Right lobe of liver (tissue), 6 donors: Measurements from ENCODE around the gene ZNF511. TPM values are rescaled to one million over a fixed set of nuclear protein-coding genes. Genes with fewer than 3 reads are reported as not detected.
"Not testable (repeated sequence)": the region's sequence is repeated elsewhere in the genome, so short reads cannot be mapped to it uniquely, and the experiment has no call there.

Experiments
- ATAC-seq, 4 donors: fragments of 200-7000 bp; cut with Tn5 transposase; one replicate each; pipeline ENCODE4 v1.9.1; 2020; ENCODE audit warnings: mild to moderate bottlenecking in 4 of 4, moderate library complexity in 4 of 4
- DNase-seq, 3 donors: peaks; one replicate each; pipeline ENCODE4 v3.0.0-alpha.2; 2020
- H3K27ac ChIP-seq, 3 donors: fragments of 200-600 bp; one replicate each; pipeline ENCODE4 v1.8.0; 2022
- H3K27me3 ChIP-seq, 2 donors: fragments of 200-600 bp; one replicate each; pipeline ENCODE4 v1.8.0; 2022
- H3K36me3 ChIP-seq, 4 donors: fragments of 200-600 bp; sonication (generic) in 1 of 4; one replicate each; pipeline versions ENCODE4 v1.5.1 to v1.8.0; 2017 to 2022; ENCODE audit warnings: control low read depth in 1 of 4
- H3K4me1 ChIP-seq, 4 donors: fragments of 200-600 bp; sonication (generic) in 1 of 4; one replicate each; pipeline versions ENCODE4 v1.5.1 to v1.8.0; 2017 to 2022; ENCODE audit warnings: control low read depth in 1 of 4
- H3K4me3 ChIP-seq, 3 donors: fragments of 200-600 bp; one replicate each; pipeline ENCODE4 v1.8.0; 2022
- H3K9me3 ChIP-seq, 4 donors: fragments of 200-600 bp; sonication (generic) in 1 of 4; one replicate each; pipeline versions ENCODE4 v1.5.1 to v1.8.0; 2017 to 2022; ENCODE audit warnings: control low read depth in 1 of 4
- CTCF ChIP-seq, 4 donors: fragments of 200-600 bp in 3 of 4; fragments of 450-650 bp in 1 of 4; IDR thresholded peaks; one replicate each; pipeline versions ENCODE4 v1.5.1 to v1.8.0; 2016 to 2022; ENCODE audit warnings: antibody characterized with exemption in 4 of 4, mild to moderate bottlenecking in 2 of 4
- POLR2A ChIP-seq: fragments of 450-650 bp; IDR thresholded peaks from one replicate; pipeline ENCODE4 v1.6.1; 2017; ENCODE audit warnings: antibody characterized with exemption, mild to moderate bottlenecking
- WGBS: methylation state at CpG from one replicate; pipeline ENCODE4 v1.1.6; 2018; ENCODE audit warnings: low coverage, low lambda C conversion rate; ENCODE audit not compliant: insufficient coverage; ENCODE audit errors: missing lambda C conversion rate; 5-methylcytosine and 5-hydroxymethylcytosine counted together
- intact Hi-C, 2 donors: fragments of 100-400 bp; cut with DNase I; formaldehyde crosslinking; loops; one replicate each; pipeline versions ENCODE4 v1.11.2 to v1.14.1; 2022
- total RNA-seq, 6 experiments: library from RNA; depleted of rRNA in 2 of 6; stranded (reverse); fragments of >200 nt in 2 of 6; fragmentation: NEBNext Ultra II Directional in 3 of 6; extraction: Animal tissue kit (Norgen Biotek cat#: 25700) in 3 of 6; gene quantifications; one replicate each; pipeline versions ENCODE4 v1.1.0 to v1.2.4, GENCODE V29; 2016 to 2023
- donor health status: DM: no; HTN: yes; CAD: no.
- donor health status: DM: no; HTN: no; CAD: no.
- donor health status: DM: no; HTN: no; CAD: no.
- donor health status: DM: no; HTN: yes; CAD: no.
- donor health status: DM: no; HTN: yes; CAD: no.

The ZNF511 gene
- total RNA-seq, 6 experiments from 2014 or later = 17.4 to 30.2 (median 25.9) TPM

DNA sequence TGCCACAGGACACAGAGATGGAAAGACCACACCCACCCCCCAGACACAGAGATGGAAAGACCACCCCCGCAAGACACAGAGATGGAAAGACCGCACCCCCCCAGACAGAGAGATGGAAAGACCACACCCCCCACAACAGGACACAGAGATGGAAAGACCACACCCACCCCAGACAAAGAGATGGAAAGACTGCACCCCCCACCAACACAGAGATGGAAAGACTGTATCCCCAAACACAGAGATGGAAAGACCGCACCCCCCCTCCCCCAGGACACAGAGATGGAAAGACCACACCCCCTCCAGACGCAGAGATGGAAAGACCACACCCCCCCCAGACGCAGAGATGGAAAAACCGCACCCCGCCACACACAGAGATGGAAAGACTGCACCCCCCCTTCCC lies 8.0 kb downstream of the ZNF511 start:
- TF ChIP-seq POLR2A (no peak), CTCF (IDR thresholded peaks at IDR 0.05) (no peak)
- WGBS = 100% methylated on average over 2 of the region's 7 CpGs
- Histone ChIP-seq H3K4me1 (peaks cover 0 to 5% (median 0%) of the 10 kb centered on the region in 4 donors), H3K9me3 (no peaks in the 10 kb centered on the region), H3K27me3 (no peaks in the 10 kb centered on the region), H3K4me3 (no peak overlapping the region), H3K36me3 (peaks cover 0 to 7% (median 3%) of the 10 kb centered on the region in 4 donors), H3K27ac (no peak overlapping the region)
- ATAC-seq (no peak), DNase-seq (no peak)
- intact Hi-C loops = no loop called here

- no peaks in the 10 kb centered on the region for H3K27me3 ChIP-seq
- TF ChIP-seq POLR2A (no peak), CTCF (IDR thresholded peaks at IDR 0.05) (peak; percentile 64 to 73 (median 72))
- no peaks in the 10 kb centered on the region for H3K36me3 ChIP-seq
- WGBS = 4% methylated on average over 17 of the region's 51 CpGs
- peak overlapping the region in 1 of 3 donors; percentile 33 for H3K4me3 ChIP-seq
- no peaks in the 10 kb centered on the region for H3K9me3 ChIP-seq
- H3K27ac ChIP-seq = no peak overlapping the region
- H3K4me1 ChIP-seq = peaks cover 0 to 5% (median 0%) of the 10 kb centered on the region in 4 donors
- DNase-seq (peak in 1 of 3 donors; percentile 73), ATAC-seq (peak; percentile 87 to 92 (median 90))
- intact Hi-C loops = no loop called here
Observed at GRCh38 chr10:133318494-133319127, 9.9 kb downstream of the ZNF511 start.

GRCh38 chr10:133320852-133321422 lies 12.2 kb downstream of the ZNF511 start:
- not testable (repeated sequence) for H3K27ac ChIP-seq, ATAC-seq, H3K4me3 ChIP-seq, H3K9me3 ChIP-seq, H3K36me3 ChIP-seq, H3K27me3 ChIP-seq, DNase-seq
- intact Hi-C loops = loop anchor here in 1 of 2 donors (10.0 kb wide), 1 partner anchor 54 kb away; the partner anchor contains the start of genes ECHS1 and PAOX
- peaks cover 0 to 14% (median 0%) of the 10 kb centered on the region in 4 donors for H3K4me1 ChIP-seq
- 95% methylated on average over 6 of the region's 6 CpGs for WGBS

GRCh38 chr10:133322064-133322709 lies 13.5 kb downstream of the ZNF511 start:
- H3K4me3 ChIP-seq, H3K36me3 ChIP-seq, H3K27ac ChIP-seq, ATAC-seq, H3K9me3 ChIP-seq, DNase-seq: not testable (repeated sequence)
- H3K4me1 ChIP-seq = peaks cover 0 to 14% (median 0%) of the 10 kb centered on the region in 4 donors
- H3K27me3 ChIP-seq = peaks cover 7 to 15% of the 10 kb centered on the region in 2 donors
- WGBS = 73% methylated on average over 11 of the region's 14 CpGs
- intact Hi-C loops = loop anchor here in 1 of 2 donors (10.0 kb wide), 1 partner anchor 53 kb away; the partner anchor contains the start of genes ECHS1 and PAOX

- H3K27ac ChIP-seq = no peak overlapping the region
- H3K4me3 ChIP-seq = peak overlapping the region in 2 of 3 donors; percentile 33 to 42
- no peak for TF ChIP-seq CTCF (IDR thresholded peaks at IDR 0.05)
- no peak for TF ChIP-seq POLR2A
- no peaks in the 10 kb centered on the region for H3K9me3 ChIP-seq
- ATAC-seq = peak; percentile 74 to 81 (median 77)
- H3K4me1 ChIP-seq = peaks cover 0 to 9% (median 0%) of the 10 kb centered on the region in 4 donors
- intact Hi-C loops = loop anchor here in 1 of 2 donors (10.0 kb wide), 1 partner anchor 51 kb away; the partner anchor contains the start of genes ECHS1 and PAOX
- 19% methylated on average over 4 of the region's 13 CpGs for WGBS
- peaks cover 14 to 24% of the 10 kb centered on the region in 2 donors for H3K27me3 ChIP-seq
- peak; percentile 72 to 80 (median 76) for DNase-seq
- H3K36me3 ChIP-seq = no peaks in the 10 kb centered on the region
Observed at GRCh38 chr10:133324198-133324792, 15.6 kb downstream of the ZNF511 start.
